ENCODE data around the gene TTLL12. TPM values are rescaled to one million over a fixed set of nuclear protein-coding genes. Genes with fewer than 3 reads are reported as not detected.

Gene TTLL12
- total and polyA plus RNA-seq, 2 experiments from 2014 or later = 29.5 to 42.8 TPM

DNA sequence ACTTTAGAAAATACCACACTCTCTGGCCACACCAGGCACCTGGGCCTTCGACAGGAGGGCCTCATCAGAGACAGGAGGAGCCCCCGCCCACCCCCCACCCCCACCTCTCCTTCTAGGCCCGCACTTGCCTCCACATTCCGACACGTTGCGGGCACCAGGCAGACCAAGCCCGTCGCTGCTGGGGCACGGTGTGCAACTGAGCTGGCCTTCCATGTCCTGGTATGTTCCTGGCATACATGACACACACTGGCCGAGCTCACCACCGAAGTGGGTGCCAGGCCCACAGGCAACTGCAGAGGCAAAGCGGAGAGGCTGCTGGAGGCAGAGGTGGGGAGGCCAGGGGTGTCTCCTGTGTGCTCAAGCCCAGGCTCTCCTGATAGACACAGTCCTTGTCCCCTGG lies 27.0 kb upstream of the TTLL12 start:
- no peak overlapping the region for H3K27ac ChIP-seq
- DNase-seq = no peak
- no peaks in the 10 kb centered on the region for H3K9me2 ChIP-seq (ENCODE audit: insufficient read depth)
- no peaks in the 10 kb centered on the region for H3K36me3 ChIP-seq (ENCODE audit: low read depth)
- no peaks in the 10 kb centered on the region for H3K79me2 ChIP-seq (ENCODE audit: insufficient read depth)
- no peak overlapping the region for H3K4me3 ChIP-seq
- no peak overlapping the region for H3K4me2 ChIP-seq (ENCODE audit: unreplicated experiment)
- WGBS, 2 experiments (ENCODE audit: low coverage in 1 of 2, low lambda C conversion rate in 2 of 2, missing lambda C conversion rate in 2 of 2) = 75 to 77% methylated on average over 12 of the region's 12 CpGs
- TF ChIP-seq EZH2phosphoT487 (IDR thresholded peaks at IDR 0.05; ENCODE audit: insufficient read depth, low read depth) (no peak), EZH2 (IDR thresholded peaks at IDR 0.05; ENCODE audit: insufficient read depth, poor library complexity, severe bottlenecking) (no peak)
- H3F3A ChIP-seq (ENCODE audit: insufficient read depth) = no peaks in the 10 kb centered on the region
- H4K20me1 ChIP-seq (ENCODE audit: insufficient read depth) = no peaks in the 10 kb centered on the region
- no peaks in the 10 kb centered on the region for H3K9me3 ChIP-seq (ENCODE audit: low read depth)
- H2AFZ ChIP-seq = no peak overlapping the region
- H3K27me3 ChIP-seq (replicated peaks; ENCODE audit: insufficient read depth) = no peaks in the 10 kb centered on the region
- H3K9ac ChIP-seq = no peak overlapping the region
- no peaks in the 10 kb centered on the region for H3K4me1 ChIP-seq (ENCODE audit: insufficient read depth)
- in situ Hi-C loops (cut with MboI) = no loop called here

DNA sequence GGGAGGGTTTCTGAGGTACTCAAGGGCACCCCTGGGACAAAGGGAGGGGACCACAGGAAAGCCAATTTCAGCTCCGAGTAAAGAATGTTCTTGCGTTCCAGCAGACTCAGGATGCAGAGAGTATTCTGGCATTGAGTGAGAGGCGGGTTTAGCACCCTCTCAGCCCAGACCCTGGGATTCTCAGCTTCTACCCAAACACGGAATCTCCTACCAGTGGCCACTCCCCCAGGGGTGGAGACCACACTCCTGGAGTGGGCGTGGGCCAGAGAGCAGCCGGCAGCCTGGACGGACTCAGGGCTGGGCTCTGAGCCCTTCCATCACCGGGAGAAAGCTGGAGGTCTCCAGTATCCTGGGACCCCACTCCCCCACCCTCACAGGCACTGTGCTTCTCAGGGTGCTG lies 26.1 kb upstream of the TTLL12 start:
- DNase-seq = no peak
- H3K36me3 ChIP-seq (ENCODE audit: low read depth) = no peaks in the 10 kb centered on the region
- no peak overlapping the region for H2AFZ ChIP-seq
- TF ChIP-seq EZH2 (IDR thresholded peaks at IDR 0.05; ENCODE audit: insufficient read depth, poor library complexity, severe bottlenecking) (no peak), EZH2phosphoT487 (IDR thresholded peaks at IDR 0.05; ENCODE audit: insufficient read depth, low read depth) (no peak)
- H3K9me3 ChIP-seq (ENCODE audit: low read depth) = no peaks in the 10 kb centered on the region
- H3K9me2 ChIP-seq (ENCODE audit: insufficient read depth) = no peaks in the 10 kb centered on the region
- no peaks in the 10 kb centered on the region for H3K27me3 ChIP-seq (replicated peaks; ENCODE audit: insufficient read depth)
- no peaks in the 10 kb centered on the region for H4K20me1 ChIP-seq (ENCODE audit: insufficient read depth)
- no peaks in the 10 kb centered on the region for H3K79me2 ChIP-seq (ENCODE audit: insufficient read depth)
- no peak overlapping the region for H3K9ac ChIP-seq
- H3K4me2 ChIP-seq (ENCODE audit: unreplicated experiment) = no peak overlapping the region
- no peaks in the 10 kb centered on the region for H3F3A ChIP-seq (ENCODE audit: insufficient read depth)
- H3K4me3 ChIP-seq = no peak overlapping the region
- in situ Hi-C loops (cut with MboI) = no loop called here
- no peaks in the 10 kb centered on the region for H3K4me1 ChIP-seq (ENCODE audit: insufficient read depth)
- 40 to 42% methylated on average over 8 of the region's 8 CpGs for WGBS, 2 experiments (ENCODE audit: low coverage in 1 of 2, low lambda C conversion rate in 2 of 2, missing lambda C conversion rate in 2 of 2)
- no peak overlapping the region for H3K27ac ChIP-seq

GRCh38 chr22:43212434-43212952 lies 25.6 kb upstream of the TTLL12 start:
- H3K9me3 ChIP-seq (ENCODE audit: low read depth) = no peaks in the 10 kb centered on the region
- H3K4me1 ChIP-seq (ENCODE audit: insufficient read depth) = no peaks in the 10 kb centered on the region
- TF ChIP-seq EZH2 (IDR thresholded peaks at IDR 0.05; ENCODE audit: insufficient read depth, poor library complexity, severe bottlenecking) = no peak
- H3K4me3 ChIP-seq = no peak overlapping the region
- no peak overlapping the region for H3K4me2 ChIP-seq (ENCODE audit: unreplicated experiment)
- no peaks in the 10 kb centered on the region for H3F3A ChIP-seq (ENCODE audit: insufficient read depth)
- no peak for DNase-seq
- H3K27me3 ChIP-seq (replicated peaks; ENCODE audit: insufficient read depth) = no peaks in the 10 kb centered on the region
- H3K9ac ChIP-seq = no peak overlapping the region
- 80 to 84% methylated on average over 17 to 23 of the region's 23 CpGs for WGBS, 2 experiments (ENCODE audit: low coverage in 1 of 2, low lambda C conversion rate in 2 of 2, missing lambda C conversion rate in 2 of 2)
- in situ Hi-C loops (cut with MboI) = no loop called here
- no peaks in the 10 kb centered on the region for H3K36me3 ChIP-seq (ENCODE audit: low read depth)
- H4K20me1 ChIP-seq (ENCODE audit: insufficient read depth) = no peaks in the 10 kb centered on the region
- H3K9me2 ChIP-seq (ENCODE audit: insufficient read depth) = no peaks in the 10 kb centered on the region
- no peaks in the 10 kb centered on the region for H3K79me2 ChIP-seq (ENCODE audit: insufficient read depth)
- no peak overlapping the region for H3K27ac ChIP-seq
- H2AFZ ChIP-seq = no peak overlapping the region

DNA sequence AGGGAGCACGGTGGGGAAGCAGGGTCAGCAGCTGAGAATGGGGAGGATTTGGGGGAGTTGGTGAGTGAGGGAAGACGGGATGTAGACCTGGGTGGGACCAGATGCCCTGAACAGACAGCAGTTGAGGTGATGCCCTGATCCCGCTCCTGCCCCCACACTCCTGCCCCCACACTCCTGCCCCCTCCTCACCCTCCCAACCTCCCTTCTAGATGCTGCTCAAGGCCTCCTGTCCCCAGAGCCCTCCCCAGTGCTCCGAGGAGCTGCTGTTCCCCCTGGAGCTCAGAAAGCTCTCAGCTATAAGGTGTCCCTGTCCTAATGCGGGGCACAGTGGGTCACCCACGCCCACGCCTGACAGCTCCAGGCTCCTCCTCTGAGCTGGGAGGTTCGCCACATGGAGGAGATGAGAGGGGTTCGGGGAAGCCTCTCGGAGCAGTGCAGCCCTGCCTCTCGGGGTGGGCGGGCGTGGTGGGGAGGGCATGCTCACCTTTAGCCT lies 25.1 kb upstream of the TTLL12 start:
- H3K27me3 ChIP-seq (replicated peaks; ENCODE audit: insufficient read depth) = no peaks in the 10 kb centered on the region

More for the DNA sequence above, 25.1 kb upstream of the TTLL12 start:
- Histone ChIP-seq H3K4me3 (no peak overlapping the region), H3K9me2 (ENCODE audit: insufficient read depth) (no peaks in the 10 kb centered on the region), H3K9ac (no peak overlapping the region), H3K9me3 (ENCODE audit: low read depth) (no peaks in the 10 kb centered on the region), H2AFZ (no peak overlapping the region), H3K36me3 (ENCODE audit: low read depth) (no peaks in the 10 kb centered on the region), H3K27ac (no peak overlapping the region), H4K20me1 (ENCODE audit: insufficient read depth) (no peaks in the 10 kb centered on the region), H3K79me2 (ENCODE audit: insufficient read depth) (no peaks in the 10 kb centered on the region), H3K4me2 (ENCODE audit: unreplicated experiment) (no peak overlapping the region), H3F3A (ENCODE audit: insufficient read depth) (no peaks in the 10 kb centered on the region), H3K4me1 (ENCODE audit: insufficient read depth) (no peaks in the 10 kb centered on the region)
- in situ Hi-C loops (cut with MboI) = no loop called here
- DNase-seq = no peak
- TF ChIP-seq EZH2phosphoT487 (IDR thresholded peaks at IDR 0.05; ENCODE audit: insufficient read depth, low read depth) (no peak), EZH2 (IDR thresholded peaks at IDR 0.05; ENCODE audit: insufficient read depth, poor library complexity, severe bottlenecking) (no peak)
- 66 to 72% methylated on average over 12 to 13 of the region's 13 CpGs for WGBS, 2 experiments (ENCODE audit: low coverage in 1 of 2, low lambda C conversion rate in 2 of 2, missing lambda C conversion rate in 2 of 2)
